ENCODE data around the gene FSTL4.
"Not testable (repeated sequence)": the region's sequence is repeated elsewhere in the genome, so short reads cannot be mapped to it uniquely, and the experiment has no call there.

Gene FSTL4

DNA sequence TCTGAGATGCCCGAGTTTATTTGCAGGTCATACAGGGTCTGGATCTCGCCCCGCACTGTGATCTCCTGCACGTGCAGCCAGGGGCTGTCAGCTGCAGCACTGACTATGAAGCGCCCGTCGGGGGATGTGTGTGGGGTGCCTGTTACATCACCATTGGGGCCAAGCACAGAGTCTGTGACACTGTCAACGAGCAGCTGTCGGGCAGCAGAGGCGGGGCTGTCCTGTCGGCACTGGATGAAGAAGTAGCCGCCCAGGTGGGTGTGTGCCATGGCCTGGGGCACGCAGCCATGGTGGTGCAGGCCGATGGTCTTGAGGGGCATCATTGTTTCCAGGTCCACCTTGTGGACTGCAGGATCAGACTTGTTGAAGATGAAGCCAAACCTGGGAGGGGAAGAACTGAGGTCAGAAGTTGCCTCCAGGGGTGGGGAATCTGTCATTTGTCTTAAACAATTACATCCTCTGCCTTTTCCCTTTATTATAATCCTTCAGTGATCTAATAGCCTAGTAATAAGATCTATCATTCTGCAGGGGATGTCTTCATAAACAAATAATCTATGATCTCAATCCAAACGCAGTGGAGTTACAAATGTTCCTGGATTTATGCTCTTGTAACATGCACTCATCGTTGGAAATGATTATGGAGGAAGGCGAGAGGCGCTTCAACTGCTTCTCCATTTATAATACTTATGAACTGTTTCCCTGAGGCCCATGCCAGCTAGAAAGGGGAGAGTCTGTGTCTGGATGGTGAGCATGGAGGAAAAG lies 412.7 kb downstream of the FSTL4 start:
- no peak for FAIRE-seq
- DNase-seq (ENCODE audit: extremely low spot score, insufficient read length, low read depth), result no peak

GRCh38 chr5:133198511-133198910 lies 413.8 kb downstream of the FSTL4 start:
- DNase-seq (ENCODE audit: extremely low spot score, insufficient read length, low read depth), result no peak
- no peak for FAIRE-seq

- FAIRE-seq, result no peak
- no peak for DNase-seq (ENCODE audit: extremely low spot score, insufficient read length, low read depth)
These were observed 415.8 kb downstream of the FSTL4 start for GRCh38 chr5:133196441-133197085.

DNA sequence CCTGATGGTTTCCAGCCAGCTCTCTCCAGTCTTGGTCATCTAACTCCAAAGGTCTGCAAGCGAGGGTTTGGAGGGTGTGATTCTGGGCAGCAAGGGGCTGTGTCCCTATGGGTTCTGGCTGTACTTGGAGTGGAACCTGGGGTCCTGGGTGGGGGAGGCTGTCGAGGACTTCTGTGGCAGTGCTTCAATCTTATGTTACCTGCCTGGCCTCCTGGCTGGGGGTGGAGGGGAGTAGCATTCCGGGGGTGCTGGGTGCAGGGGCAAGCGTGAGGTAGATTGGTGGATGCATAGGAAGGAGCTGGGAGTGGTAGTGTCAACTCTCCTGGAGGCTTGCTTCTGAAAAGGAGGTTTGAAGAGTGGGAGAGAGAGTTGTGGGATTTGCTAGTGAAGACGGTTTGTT lies 417.1 kb downstream of the FSTL4 start:
- FAIRE-seq (no peak), DNase-seq (ENCODE audit: extremely low spot score, insufficient read length, low read depth) (no peak)

GRCh38 chr5:133193794-133194193 lies 418.5 kb downstream of the FSTL4 start:
- DNase-seq (ENCODE audit: extremely low spot score, insufficient read length, low read depth) (no peak), FAIRE-seq (no peak)

DNA sequence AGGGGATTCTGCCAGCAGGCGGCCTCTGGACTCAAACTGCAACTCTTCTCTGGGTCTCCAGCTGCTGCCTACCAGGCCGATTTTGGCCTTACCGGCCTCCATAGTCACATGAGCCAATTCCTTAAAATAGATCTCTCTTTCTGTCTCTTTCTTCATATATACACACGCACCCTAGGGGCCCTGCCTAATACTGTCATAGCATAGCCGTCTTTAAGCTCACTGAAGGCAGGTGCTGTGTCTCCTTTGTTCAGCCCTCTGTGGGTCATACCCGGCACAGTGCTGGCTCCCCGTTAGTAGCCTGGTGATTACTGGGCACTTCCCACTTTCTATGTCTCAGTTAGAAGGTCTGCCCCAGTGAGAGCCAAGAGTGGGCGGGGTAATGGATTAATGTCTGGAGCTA lies 419.6 kb downstream of the FSTL4 start:
- DNase-seq (ENCODE audit: extremely low spot score, insufficient read length, low read depth) (no peak), FAIRE-seq (no peak)

DNA sequence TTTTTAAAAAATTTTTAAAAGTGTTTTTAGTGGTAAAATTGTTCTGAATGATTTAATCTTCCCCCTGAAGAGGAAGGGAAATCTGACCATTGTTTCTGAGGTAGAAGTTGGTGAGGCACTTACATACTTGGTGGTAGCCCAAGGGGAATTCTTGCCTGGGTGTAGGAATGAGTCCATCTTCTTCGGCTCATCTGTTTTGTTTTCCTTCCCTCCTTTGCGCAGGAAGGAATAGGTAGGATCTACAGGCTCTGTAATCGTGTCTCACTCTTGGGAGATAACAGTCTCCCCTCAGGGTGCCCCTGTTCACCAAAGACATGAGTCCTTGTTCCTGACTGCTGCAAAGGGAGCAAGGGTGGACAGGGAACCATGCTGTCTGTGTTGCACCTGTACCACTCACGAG lies 422.5 kb downstream of the FSTL4 start:
- FAIRE-seq, result no peak
- no peak for DNase-seq (ENCODE audit: extremely low spot score, insufficient read length, low read depth)

DNA sequence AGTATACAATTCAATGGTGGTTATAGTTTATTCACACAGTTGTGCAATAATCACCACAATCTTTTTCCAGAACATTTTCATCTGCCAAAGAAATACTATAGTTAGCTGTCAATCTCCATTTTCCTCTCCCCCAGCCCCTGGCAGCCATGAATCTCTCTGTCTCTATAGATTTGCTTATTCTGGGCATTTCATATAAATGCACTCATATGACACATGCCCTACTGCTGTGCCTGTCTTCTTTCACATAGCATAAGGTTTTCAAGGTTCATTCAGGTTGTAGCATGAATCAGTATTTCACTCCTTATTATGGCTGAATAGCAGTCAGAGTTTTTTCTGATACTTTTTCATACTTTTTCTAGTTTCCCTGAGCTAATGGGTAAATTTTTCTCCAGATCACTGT lies 432.9 kb downstream of the FSTL4 start:
- DNase-seq (ENCODE audit: extremely low spot score, insufficient read length, low read depth), result no peak
- no peak for FAIRE-seq

DNA sequence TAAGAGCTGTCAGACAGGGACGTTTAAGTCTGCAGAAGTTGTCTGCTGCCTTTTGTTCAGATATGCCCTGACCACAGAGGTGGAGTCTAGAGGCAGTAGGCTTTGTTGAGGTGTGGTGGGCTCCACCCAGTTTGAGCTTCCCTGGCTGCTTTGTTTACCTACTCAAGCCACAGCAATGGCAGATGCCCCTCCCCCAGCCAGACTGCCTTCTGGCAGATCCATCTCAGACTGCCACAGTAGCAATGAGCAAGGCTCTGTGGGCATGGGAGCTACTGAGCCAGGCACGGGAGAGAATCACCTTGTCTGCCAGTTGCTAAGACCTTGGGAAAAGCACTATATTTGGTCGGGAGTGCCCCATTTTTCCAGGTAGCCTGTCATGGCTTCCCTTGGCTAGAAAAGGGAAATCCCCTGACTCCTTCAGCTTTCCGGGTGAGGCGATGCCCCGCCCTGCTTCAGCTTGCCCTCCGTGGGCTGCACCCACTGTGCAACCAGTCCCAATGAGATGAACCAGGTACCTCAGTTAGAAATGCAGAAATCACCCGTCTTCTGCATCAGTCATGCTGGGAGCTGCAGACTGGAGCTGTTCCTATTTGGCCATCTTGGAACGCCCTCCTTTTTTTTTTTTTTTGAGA lies 441.5 kb downstream of the FSTL4 start:
- not testable (repeated sequence) for FAIRE-seq; DNase-seq (ENCODE audit: extremely low spot score, insufficient read length, low read depth)

DNA sequence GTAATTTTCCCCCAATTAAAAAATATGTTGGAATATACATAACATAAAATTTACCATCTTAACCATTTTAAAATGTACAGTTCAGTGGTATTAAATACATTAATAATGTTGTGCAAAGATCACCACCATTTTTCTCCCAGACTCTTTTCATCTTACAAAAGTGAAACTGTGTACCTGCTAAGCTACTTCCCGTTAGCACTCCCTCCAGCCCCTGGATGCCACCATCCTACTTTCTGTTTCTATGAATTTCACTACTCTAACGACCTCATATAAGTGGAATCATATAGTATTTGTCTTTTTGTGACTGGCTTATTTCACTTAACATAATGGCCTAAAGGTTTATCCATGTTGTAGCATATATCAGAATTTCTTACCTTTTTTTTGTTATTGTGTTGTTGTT lies 447.6 kb downstream of the FSTL4 start:
- DNase-seq (ENCODE audit: extremely low spot score, insufficient read length, low read depth) (no peak), FAIRE-seq (no peak)

DNA sequence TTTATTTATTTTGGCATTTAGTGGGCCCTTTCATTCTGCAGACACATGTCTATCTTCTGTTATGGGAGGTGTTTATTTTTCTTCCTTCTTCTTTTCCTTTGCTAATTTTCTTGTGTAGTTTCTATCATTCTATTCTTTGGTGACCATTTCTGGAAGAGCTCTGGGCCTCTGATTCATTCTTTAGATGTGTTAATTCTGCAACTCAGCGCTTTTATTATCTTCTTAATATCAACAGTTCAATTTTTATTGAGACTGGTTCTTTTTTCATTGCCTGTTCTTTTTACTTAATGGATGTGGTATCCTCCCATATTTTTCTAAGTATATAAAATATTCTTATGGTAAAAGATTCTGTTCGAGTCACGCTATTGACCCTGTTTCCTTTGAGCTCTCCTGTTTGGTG lies 448.5 kb downstream of the FSTL4 start:
- FAIRE-seq (no peak), DNase-seq (ENCODE audit: extremely low spot score, insufficient read length, low read depth) (no peak)

GRCh38 chr5:133159543-133159942 lies 452.8 kb downstream of the FSTL4 start:
- DNase-seq (ENCODE audit: extremely low spot score, insufficient read length, low read depth), result no peak
- FAIRE-seq, result no peak

GRCh38 chr5:133155326-133155969 lies 456.9 kb downstream of the FSTL4 start:
- no peak for DNase-seq (ENCODE audit: extremely low spot score, insufficient read length, low read depth)
- FAIRE-seq, result no peak

GRCh38 chr5:133154274-133155075 lies 457.9 kb downstream of the FSTL4 start:
- FAIRE-seq, result no peak
- no peak for DNase-seq (ENCODE audit: extremely low spot score, insufficient read length, low read depth)

GRCh38 chr5:133150909-133151544 lies 461.3 kb downstream of the FSTL4 start:
- no peak for DNase-seq (ENCODE audit: extremely low spot score, insufficient read length, low read depth)
- no peak for FAIRE-seq

GRCh38 chr5:133149345-133149744 lies 463.0 kb downstream of the FSTL4 start:
- no peak for DNase-seq (ENCODE audit: extremely low spot score, insufficient read length, low read depth)
- no peak for FAIRE-seq

DNA sequence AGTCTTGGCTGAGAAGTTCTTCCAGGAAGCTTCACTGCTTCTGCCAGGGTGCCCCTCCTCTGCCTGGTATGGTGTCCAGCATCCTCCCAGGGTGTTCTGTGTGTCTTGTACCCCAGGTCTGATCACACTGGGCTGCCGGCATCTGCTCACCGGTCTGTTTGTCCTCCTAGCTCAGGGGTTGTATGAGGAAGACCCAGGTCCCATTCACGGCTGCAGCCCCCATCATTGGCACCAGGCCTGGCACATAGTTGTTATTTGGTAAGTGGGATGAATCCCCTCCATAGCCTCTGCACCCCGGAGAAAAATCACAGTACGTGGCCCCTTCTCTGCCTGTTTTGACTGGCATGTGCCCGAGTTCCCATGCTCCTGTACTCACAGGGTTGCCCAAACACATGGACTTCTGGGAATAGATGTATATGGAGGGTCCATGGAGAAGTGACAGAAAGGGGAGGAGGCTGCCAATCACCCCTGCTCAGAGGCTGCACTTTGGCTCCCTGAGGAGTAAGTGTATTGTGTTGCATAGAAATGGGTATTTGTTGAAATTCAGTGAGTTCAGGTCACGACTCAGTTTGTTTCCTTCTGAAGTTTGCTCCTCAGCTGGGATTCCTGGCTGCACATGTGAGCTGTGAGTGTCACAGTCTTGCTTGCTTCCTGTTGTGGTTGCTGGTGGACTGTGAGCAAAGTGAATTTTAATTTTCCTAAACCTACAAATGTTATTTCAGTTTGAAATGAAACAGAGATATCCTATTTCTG lies 464.4 kb downstream of the FSTL4 start:
- no peak for DNase-seq (ENCODE audit: extremely low spot score, insufficient read length, low read depth)
- FAIRE-seq, result peak; percentile 21

- DNase-seq (ENCODE audit: extremely low spot score, insufficient read length, low read depth) (no peak), FAIRE-seq (no peak)
These were observed 464.9 kb downstream of the FSTL4 start for GRCh38 chr5:133147411-133147810.

All from GM18507 (cell line).